NCI-H1105 treated with DMSO at 0.1 percent for 48 hours (cell line): ENCODE results near the gene STX11.
"Not testable (repeated sequence)": the region's sequence is repeated elsewhere in the genome, so short reads cannot be mapped to it uniquely, and the experiment has no call there.

Source experiments
- DNase-seq: peaks from one replicate; lab custom pipeline; 2025; lab: John Stamatoyannopoulos, UW

The STX11 gene

GRCh38 chr6:144177726-144178125, 27.4 kb downstream of the STX11 start:
- no peak for DNase-seq

- DNase-seq, result no peak
These were observed 28.0 kb downstream of the STX11 start for GRCh38 chr6:144178323-144178722.

GRCh38 chr6:144179237-144179636, 28.9 kb downstream of the STX11 start:
- DNase-seq, result no peak

- DNase-seq, result no peak
These were observed 29.5 kb downstream of the STX11 start for GRCh38 chr6:144179828-144180227.

- DNase-seq, result not testable (repeated sequence)
These were observed 30.0 kb downstream of the STX11 start for GRCh38 chr6:144180354-144180753.

- DNase-seq, result no peak
These were observed 31.3 kb downstream of the STX11 start for GRCh38 chr6:144181639-144182038.

GRCh38 chr6:144184186-144184585, 33.9 kb downstream of the STX11 start:
- not testable (repeated sequence) for DNase-seq

GRCh38 chr6:144185133-144185836, 35.0 kb downstream of the STX11 start:
- DNase-seq, result no peak

GRCh38 chr6:144186817-144187625, 36.7 kb downstream of the STX11 start:
- DNase-seq, result no peak

GRCh38 chr6:144189351-144189750, 39.0 kb downstream of the STX11 start:
- DNase-seq, result no peak

- no peak for DNase-seq
These were observed 39.8 kb downstream of the STX11 start for GRCh38 chr6:144190080-144190479.

- no peak for DNase-seq
These were observed 40.3 kb downstream of the STX11 start for GRCh38 chr6:144190593-144190992.

- no peak for DNase-seq
These were observed 42.9 kb downstream of the STX11 start for GRCh38 chr6:144193181-144193580.

GRCh38 chr6:144194293-144194810, 44.0 kb downstream of the STX11 start:
- no peak for DNase-seq

- no peak for DNase-seq
These were observed 45.5 kb downstream of the STX11 start for GRCh38 chr6:144195671-144196270.

GRCh38 chr6:144197919-144198318, 47.6 kb downstream of the STX11 start:
- DNase-seq, result no peak

- no peak for DNase-seq
These were observed 52.7 kb downstream of the STX11 start for GRCh38 chr6:144202879-144203468.

GRCh38 chr6:144211160-144211559, 60.8 kb downstream of the STX11 start:
- no peak for DNase-seq

- no peak for DNase-seq
These were observed 63.0 kb downstream of the STX11 start for GRCh38 chr6:144213315-144213714.

- DNase-seq, result peak; percentile 22
These were observed 63.7 kb downstream of the STX11 start for GRCh38 chr6:144214029-144214428.

GRCh38 chr6:144214622-144215401, 64.5 kb downstream of the STX11 start:
- DNase-seq, result no peak
